ENCODE data around the gene UCHL1. TPM values are rescaled to one million over a fixed set of nuclear protein-coding genes. Genes with fewer than 3 reads are reported as not detected.

The UCHL1 gene
- total RNA-seq, 1 experiment from 2014 or later = 0.54 TPM

DNA sequence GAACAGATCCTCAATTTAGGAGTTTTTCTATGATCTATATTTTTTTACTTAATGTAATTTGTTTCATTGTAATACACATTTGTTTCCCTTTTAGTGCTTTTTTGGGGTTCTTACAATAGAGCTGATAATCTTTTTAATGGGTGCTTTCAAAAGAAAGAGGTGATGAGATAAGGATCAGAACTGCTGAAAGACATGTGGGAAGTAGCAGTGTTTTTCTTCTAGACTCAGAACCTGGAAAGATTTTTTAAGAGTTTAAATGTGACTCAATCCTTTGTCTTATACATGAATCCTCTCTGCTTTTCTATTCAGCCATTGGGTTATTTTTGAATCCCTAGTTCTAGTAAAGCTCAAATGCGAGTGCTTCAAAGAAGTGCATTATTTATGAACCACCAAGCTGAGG, 25.6 kb downstream of the UCHL1 start:
- intact Hi-C loops (cut with micrococcal nuclease) = loop anchor here (5.0 to 10.0 kb wide), 2 partner anchors 675 to 1232 kb away; no protein-coding TSS in a partner anchor
- Histone ChIP-seq H3K9me3 (ENCODE audit: control insufficient read depth in 1 of 2, insufficient read depth in 1 of 2, low read depth in 1 of 2, low read length in 2 of 2) (no peaks in the 10 kb centered on the region), H4K20me1 (ENCODE audit: insufficient read depth) (no peaks in the 10 kb centered on the region), H3K4me2 (ENCODE audit: low read length) (no peak overlapping the region), H3K27me3 (ENCODE audit: insufficient read depth, low read length) (no peaks in the 10 kb centered on the region), H3K36me3 (ENCODE audit: control insufficient read depth in 1 of 2, insufficient read depth in 2 of 2, low read length in 2 of 2) (no peaks in the 10 kb centered on the region), H3K79me2 (ENCODE audit: insufficient read depth, low read length) (no peaks in the 10 kb centered on the region), H3K4me3 (replicated peaks in 1 of 2; ENCODE audit: low read depth in 1 of 2, low read length in 2 of 2) (no peak overlapping the region), H3K9me2 (ENCODE audit: insufficient read depth) (no peaks in the 10 kb centered on the region), H3K9ac (ENCODE audit: low read length) (no peak overlapping the region), H2AFZ (ENCODE audit: low read depth, low read length, poor library complexity, severe bottlenecking) (peak overlapping the region; percentile 55), H3K4me1 (ENCODE audit: control insufficient read depth in 1 of 2, insufficient read depth in 2 of 2, low read length in 2 of 2) (no peaks in the 10 kb centered on the region), H3K27ac (ENCODE audit: low read depth, low read length) (no peak overlapping the region)
- ChIA-PET CTCF (interaction anchor here (1.1 to 8.3 kb wide), 2 partner anchors 380 to 605 kb away, joined by 3 to 105 read pairs; no protein-coding TSS in a partner anchor), RAD21 (ENCODE audit: low non-redundant PET in 1 of 2, low total read pairs in 2 of 2, uncharacterized antibody in 2 of 2, unreplicated experiment in 2 of 2) (interaction anchor here in 1 of 2 experiments (1.9 kb wide), 1 partner anchor 379 kb away, joined by 13 read pairs; no protein-coding TSS in a partner anchor), POLR2A (no interaction called here)
- BruUV-seq (replicated peaks) = no TSS peak
- no peak for ATAC-seq
- TF ChIP-seq, protein P1, sequence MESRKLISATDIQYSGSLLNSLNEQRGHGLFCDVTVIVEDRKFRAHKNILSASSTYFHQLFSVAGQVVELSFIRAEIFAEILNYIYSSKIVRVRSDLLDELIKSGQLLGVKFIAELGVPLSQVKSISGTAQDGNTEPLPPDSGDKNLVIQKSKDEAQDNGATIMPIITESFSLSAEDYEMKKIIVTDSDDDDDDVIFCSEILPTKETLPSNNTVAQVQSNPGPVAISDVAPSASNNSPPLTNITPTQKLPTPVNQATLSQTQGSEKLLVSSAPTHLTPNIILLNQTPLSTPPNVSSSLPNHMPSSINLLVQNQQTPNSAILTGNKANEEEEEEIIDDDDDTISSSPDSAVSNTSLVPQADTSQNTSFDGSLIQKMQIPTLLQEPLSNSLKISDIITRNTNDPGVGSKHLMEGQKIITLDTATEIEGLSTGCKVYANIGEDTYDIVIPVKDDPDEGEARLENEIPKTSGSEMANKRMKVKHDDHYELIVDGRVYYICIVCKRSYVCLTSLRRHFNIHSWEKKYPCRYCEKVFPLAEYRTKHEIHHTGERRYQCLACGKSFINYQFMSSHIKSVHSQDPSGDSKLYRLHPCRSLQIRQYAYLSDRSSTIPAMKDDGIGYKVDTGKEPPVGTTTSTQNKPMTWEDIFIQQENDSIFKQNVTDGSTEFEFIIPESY (IDR thresholded peaks at IDR 0.05; ENCODE audit: extremely low read depth, insufficient replicate concordance, low read length) = no peak
- TF ChIP-seq, protein P2, sequence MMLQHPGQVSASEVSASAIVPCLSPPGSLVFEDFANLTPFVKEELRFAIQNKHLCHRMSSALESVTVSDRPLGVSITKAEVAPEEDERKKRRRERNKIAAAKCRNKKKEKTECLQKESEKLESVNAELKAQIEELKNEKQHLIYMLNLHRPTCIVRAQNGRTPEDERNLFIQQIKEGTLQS (IDR thresholded peaks at IDR 0.05) = no peak
- TF ChIP-seq, protein P3, sequence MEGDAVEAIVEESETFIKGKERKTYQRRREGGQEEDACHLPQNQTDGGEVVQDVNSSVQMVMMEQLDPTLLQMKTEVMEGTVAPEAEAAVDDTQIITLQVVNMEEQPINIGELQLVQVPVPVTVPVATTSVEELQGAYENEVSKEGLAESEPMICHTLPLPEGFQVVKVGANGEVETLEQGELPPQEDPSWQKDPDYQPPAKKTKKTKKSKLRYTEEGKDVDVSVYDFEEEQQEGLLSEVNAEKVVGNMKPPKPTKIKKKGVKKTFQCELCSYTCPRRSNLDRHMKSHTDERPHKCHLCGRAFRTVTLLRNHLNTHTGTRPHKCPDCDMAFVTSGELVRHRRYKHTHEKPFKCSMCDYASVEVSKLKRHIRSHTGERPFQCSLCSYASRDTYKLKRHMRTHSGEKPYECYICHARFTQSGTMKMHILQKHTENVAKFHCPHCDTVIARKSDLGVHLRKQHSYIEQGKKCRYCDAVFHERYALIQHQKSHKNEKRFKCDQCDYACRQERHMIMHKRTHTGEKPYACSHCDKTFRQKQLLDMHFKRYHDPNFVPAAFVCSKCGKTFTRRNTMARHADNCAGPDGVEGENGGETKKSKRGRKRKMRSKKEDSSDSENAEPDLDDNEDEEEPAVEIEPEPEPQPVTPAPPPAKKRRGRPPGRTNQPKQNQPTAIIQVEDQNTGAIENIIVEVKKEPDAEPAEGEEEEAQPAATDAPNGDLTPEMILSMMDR (IDR thresholded peaks at IDR 0.05 in 2 of 3, conservative IDR thresholded peaks at IDR 0.05 in 1 of 3; ENCODE audit: borderline replicate concordance in 1 of 3, insufficient read depth in 1 of 3, low read depth in 2 of 3, low read length in 2 of 3) = no peak
- TF ChIP-seq CEBPB (IDR thresholded peaks at IDR 0.05; ENCODE audit: low read depth) (no peak), ELF1 (IDR thresholded peaks at IDR 0.05; ENCODE audit: borderline replicate concordance, low read depth) (no peak), CBX3 (IDR thresholded peaks at IDR 0.05; ENCODE audit: low read depth) (no peak), JUND (IDR thresholded peaks at IDR 0.05) (no peak), RAD21 (IDR thresholded peaks at IDR 0.05; ENCODE audit: low read depth) (no peak), POLR2A (IDR thresholded peaks at IDR 0.05; ENCODE audit: borderline replicate concordance, extremely low read depth, insufficient read depth, insufficient read length) (no peak), SP1 (IDR thresholded peaks at IDR 0.05; ENCODE audit: low read depth) (no peak), ZFX (IDR thresholded peaks at IDR 0.05) (no peak), FOSL1 (IDR thresholded peaks at IDR 0.05; ENCODE audit: low read depth) (no peak), EGR1 (IDR thresholded peaks at IDR 0.05; ENCODE audit: low read depth) (no peak), EZH2 (IDR thresholded peaks at IDR 0.05) (no peak), SIN3A (IDR thresholded peaks at IDR 0.05; ENCODE audit: low read depth) (no peak)
- TF ChIP-seq, protein P4, sequence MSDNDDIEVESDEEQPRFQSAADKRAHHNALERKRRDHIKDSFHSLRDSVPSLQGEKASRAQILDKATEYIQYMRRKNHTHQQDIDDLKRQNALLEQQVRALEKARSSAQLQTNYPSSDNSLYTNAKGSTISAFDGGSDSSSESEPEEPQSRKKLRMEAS (IDR thresholded peaks at IDR 0.05) = no peak
- TF ChIP-seq, protein P5, sequence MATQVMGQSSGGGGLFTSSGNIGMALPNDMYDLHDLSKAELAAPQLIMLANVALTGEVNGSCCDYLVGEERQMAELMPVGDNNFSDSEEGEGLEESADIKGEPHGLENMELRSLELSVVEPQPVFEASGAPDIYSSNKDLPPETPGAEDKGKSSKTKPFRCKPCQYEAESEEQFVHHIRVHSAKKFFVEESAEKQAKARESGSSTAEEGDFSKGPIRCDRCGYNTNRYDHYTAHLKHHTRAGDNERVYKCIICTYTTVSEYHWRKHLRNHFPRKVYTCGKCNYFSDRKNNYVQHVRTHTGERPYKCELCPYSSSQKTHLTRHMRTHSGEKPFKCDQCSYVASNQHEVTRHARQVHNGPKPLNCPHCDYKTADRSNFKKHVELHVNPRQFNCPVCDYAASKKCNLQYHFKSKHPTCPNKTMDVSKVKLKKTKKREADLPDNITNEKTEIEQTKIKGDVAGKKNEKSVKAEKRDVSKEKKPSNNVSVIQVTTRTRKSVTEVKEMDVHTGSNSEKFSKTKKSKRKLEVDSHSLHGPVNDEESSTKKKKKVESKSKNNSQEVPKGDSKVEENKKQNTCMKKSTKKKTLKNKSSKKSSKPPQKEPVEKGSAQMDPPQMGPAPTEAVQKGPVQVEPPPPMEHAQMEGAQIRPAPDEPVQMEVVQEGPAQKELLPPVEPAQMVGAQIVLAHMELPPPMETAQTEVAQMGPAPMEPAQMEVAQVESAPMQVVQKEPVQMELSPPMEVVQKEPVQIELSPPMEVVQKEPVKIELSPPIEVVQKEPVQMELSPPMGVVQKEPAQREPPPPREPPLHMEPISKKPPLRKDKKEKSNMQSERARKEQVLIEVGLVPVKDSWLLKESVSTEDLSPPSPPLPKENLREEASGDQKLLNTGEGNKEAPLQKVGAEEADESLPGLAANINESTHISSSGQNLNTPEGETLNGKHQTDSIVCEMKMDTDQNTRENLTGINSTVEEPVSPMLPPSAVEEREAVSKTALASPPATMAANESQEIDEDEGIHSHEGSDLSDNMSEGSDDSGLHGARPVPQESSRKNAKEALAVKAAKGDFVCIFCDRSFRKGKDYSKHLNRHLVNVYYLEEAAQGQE (IDR thresholded peaks at IDR 0.05; ENCODE audit: low read depth) = no peak
- no peak for DNase-seq (ENCODE audit: low read depth, low spot score)
